Middle frontal gyrus (tissue), 1 donor: ENCODE measurements around the gene THYN1.
"Not testable (repeated sequence)": the region's sequence is repeated elsewhere in the genome, so short reads cannot be mapped to it uniquely, and the experiment has no call there.

ENCODE experiments used
- DNase-seq: peaks from one replicate; pipeline ENCODE4 v3.0.0-alpha.2; 2015; ENCODE audit warnings: low spot score; ENCODE audit errors: extremely low spot score

Gene THYN1

DNA sequence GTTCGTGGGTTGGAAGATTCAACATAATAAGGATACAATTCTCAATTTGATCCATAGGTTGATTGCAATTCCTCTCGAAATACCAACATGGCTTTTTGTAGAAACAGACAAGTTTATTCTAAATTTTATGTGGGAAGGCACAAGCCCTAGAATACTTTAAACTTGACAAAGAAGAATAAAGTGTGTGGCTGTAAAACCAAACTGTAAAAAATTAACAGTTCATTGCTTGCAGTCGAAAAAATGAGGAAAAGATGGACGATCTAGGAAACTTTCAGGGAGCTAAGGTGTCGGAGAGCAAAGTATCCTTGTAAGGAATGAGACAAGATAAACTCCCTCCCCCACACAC lies 22.0 kb upstream of the THYN1 start:
- DNase-seq, result no peak

DNA sequence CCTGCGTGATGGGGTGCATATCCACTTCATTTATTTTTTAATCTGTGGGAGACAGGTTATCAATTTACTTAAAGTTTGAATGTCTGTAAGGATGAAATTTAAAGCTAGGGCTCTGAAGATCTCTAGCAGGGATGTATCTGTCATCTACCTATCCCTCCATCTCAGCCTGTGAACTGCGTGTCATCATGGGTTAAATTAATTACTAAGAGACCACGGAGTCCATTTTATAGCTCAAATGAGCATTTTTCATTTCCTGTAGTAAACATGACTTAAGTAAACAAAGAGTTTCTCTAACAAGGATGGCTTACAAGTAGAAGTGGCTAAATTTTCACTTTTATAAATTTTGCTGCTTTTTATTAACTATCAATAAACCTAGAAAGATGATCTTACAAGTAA lies 20.2 kb upstream of the THYN1 start:
- no peak for DNase-seq

DNA sequence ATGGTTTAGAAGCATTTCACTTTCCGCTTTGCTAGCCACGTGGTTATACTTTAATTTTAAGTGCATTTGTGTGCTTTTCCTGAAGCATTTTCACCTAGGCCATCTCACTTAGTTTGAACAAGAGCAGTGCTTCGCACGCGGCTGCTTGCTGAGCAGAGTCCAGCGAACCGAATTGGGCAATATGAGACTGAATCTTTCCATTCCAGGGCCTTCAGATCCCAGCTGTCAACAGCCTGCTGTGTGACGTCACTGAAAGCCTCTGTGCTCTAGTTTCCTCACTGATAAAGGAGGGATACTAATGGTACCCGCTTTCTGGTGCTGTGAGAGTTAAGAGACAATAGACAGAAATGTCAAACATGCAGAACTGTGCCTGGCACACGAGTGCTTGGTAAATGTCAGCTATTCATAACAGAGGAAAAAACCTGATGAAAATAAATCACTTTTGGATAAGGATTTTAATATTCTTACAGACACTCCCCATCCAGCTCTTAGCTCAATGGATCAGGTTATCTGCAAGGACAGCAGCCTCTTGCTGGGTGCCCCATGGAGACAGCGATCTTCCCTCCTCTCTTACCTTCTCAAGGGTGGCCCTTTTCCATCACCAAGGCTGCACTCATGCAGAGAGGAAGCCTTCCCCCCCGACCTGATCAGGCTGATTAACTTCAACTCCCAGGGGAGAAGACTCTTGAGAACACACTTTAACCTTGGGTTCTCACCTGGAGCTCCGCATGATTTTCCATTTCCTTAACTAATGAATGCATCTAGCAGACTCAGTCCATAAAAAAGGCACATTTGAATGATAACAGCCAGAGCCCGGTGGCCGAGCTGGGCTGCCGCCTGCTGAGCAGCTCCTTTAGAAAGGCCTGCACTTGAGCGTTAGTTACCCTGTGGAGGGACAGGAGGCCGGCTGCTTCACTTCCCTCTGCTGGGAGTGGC lies 19.5 kb upstream of the THYN1 start:
- DNase-seq, result no peak

- no peak for DNase-seq
Measured at GRCh38 chr11:134271978-134272377, 18.8 kb upstream of the THYN1 start.

GRCh38 chr11:134270250-134270714 lies 17.1 kb upstream of the THYN1 start:
- DNase-seq, result no peak

GRCh38 chr11:134267966-134268365 lies 14.8 kb upstream of the THYN1 start:
- no peak for DNase-seq

DNA sequence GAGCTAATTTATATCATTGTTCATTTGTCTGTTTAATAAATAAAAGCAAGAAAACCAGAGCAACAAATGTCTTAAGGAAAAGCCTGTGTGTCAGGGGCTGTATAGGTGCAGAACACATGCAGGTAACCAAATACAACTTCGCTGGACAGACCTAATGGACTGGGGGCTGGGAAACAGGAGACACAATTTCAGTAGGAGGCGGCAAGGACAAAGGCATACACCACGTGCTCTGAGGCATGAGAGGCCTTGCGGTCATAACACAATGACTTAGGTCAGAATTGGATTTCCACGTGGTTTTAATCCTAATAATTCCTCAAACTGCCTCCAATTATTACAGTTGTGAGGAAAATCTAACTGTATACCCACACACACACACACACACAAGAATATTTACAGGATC lies 14.3 kb upstream of the THYN1 start:
- no peak for DNase-seq

DNA sequence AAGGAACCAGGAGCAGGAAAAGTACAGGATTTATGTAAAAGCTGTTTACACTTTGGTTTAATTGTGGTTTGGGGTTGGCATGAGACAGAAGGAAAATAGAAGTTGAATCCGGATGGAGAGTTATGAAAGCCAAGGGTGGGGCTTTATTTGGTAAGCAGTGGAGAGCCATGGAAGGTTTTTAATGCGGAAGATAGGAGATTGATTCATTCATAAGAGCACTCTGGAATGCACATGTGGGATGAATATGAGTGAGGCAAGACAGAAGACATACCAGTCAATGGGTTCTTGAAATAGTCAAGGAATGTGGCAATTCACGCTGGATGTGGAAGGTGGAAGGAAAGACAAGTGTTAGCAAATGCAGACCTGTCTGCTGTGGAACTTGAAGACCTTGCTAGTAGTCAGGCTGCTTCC lies 13.7 kb upstream of the THYN1 start:
- no peak for DNase-seq

DNA sequence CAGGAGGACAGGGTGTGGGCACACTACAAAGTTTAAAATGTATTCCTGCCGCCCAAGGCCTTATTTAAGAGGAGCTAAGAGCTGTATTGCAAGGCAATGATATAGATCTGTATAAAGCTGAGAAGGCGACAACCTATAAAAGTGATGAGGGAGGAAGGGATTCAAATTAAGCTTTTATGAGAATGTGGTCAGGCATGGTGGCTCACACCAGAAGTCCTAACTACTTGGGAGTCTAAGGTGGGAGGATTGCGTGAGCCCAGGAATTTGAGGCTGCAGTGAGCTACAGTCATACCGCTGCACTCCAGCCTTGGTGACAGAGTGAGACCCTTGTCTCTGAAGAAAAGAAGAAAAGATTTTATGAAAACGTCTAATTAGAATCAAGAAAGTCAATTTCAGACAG lies 13.3 kb upstream of the THYN1 start:
- DNase-seq, result no peak

DNA sequence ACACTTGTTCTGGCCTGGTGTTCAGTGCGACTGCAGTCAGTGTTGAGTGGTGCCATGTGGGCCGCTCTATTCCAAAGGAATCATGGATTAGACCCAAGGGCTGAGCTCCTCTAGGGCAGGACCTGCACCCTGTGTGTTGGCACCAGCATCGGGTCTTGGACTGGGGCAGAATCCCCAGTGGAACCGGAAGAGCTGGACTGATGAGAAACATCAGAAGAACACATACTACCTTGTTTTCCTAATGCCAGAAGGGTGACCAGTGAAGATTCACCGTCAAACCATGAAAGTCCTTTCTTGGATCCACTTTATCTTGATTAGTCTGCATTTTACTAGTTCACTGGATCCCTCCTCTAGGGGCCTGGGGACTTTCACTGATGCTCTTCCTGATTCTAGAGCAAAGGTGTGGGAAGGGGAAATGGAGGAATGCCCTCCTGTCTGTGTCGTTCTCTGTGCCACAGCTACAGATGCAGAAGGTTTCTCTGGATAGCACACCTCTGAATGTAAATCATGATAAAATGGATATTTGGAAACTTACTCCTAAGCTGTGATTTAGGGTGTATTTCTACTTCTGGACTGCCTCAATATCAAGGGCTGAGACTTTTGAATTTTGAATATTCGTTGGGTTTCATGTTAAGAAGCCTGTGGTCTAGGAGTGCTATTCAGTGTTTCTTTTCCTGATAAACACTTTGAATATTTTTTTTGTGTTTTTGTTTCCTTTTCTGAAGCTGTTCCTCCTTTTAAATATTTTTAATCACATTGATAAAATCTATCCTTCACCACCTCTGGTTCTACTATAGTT lies 12.0 kb upstream of the THYN1 start:
- DNase-seq, result no peak

DNA sequence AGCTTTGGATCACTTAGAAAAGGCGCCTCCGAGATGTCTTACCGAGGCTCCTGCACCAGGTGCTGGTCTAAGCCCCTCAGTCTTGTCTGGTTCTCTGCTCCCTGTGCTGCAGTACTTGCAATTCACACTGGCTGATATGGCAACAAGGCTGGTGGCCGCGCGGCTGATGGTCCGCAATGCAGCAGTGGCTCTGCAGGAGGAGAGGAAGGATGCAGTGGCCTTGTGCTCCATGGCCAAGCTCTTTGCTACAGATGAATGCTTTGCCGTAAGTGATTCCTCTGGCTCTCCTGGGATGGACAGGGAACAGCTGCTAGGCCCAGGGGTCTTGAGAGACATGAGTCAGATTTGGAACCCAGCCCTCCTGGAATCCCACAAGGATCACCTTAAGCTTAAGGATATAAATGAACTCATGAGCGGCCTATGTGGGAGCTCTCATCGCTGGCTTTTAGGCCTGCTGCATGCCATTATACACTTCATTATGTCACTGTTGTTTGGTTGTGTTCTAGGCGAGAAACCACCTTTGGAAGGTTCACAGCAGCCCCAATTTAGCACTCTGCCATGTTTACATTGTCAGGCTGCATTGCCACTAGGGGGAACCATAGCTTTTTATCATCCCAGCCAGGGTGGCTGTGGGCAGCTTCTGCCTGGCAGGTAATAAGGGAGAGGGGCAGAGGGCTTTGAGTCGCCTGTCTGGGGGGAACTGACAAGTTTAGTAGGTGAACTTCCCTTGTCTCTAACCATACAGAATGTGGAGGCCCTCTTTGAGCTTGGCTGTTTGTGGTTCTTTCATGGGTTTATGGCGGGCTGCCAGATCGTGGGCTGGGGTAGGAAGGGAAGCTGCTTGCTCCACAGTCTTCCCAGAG lies 8.7 kb upstream of the THYN1 start:
- no peak for DNase-seq

- no peak for DNase-seq
Measured at GRCh38 chr11:134260983-134261382, 7.8 kb upstream of the THYN1 start.

GRCh38 chr11:134260503-134260902 lies 7.4 kb upstream of the THYN1 start:
- no peak for DNase-seq

DNA sequence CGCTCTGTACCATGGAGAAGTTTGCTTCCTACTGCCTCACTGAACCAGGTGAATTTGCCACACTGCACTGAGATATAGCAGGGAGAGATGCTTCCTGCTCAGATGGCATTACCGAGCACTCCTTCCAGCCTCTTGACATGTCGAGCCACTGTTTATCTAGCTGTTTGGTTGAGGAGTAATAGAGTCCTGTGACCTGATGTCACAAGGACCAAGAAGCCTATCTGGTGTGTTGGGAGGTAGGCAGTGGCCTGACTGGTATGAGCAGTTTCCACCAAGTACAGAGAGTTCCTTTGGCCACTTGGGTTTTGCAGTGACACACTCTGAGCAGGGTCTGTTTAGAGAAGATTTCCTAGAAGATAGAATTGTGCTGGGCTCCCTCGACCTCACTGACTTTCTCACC lies 5.4 kb upstream of the THYN1 start:
- no peak for DNase-seq

- no peak for DNase-seq
Measured at GRCh38 chr11:134257101-134257500, 3.9 kb upstream of the THYN1 start.

DNA sequence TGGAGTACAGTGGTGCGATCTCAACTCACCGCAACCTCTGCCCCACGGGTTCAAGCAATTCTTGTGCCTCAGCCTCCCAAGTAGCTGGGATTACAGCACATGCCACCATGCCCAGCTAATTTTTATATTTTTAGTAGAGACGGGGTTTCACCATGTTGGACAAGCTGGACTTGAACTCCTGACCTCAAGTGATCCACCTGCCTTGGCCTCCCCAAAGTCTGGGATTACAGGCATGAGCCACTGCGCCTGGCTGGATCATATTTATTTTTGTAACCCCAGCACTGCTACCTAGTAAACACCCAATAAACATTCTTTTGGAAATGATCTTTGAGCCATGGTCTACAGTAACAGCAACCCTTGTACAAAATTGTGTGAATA lies 2.0 kb upstream of the THYN1 start:
- DNase-seq, result not testable (repeated sequence)

GRCh38 chr11:134254433-134255183 lies 1.5 kb upstream of the THYN1 start:
- no peak for DNase-seq

- no peak for DNase-seq
Measured at GRCh38 chr11:134252346-134253187, 585 bp downstream of the THYN1 start.

- no peak for DNase-seq
Measured at GRCh38 chr11:134250675-134251074, 2.5 kb downstream of the THYN1 start.

DNA sequence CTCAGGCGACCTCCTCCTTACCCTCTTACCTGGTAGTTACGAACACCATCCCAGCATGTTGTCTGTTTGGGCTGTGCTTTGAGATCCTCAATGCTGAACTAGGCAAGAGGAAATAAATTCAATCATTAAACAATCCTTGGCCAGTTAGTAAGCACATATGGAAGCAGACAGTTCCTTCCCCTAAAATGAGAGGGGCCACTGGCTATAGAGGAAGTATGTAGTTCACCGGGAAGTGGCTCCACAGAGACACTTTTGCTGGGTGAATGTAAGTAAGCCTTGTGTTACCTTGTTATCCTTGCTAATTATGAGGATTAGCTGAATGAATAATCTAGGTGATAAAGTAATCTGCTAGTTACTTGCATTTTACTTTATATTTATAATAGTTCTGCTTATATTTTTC lies 2.9 kb downstream of the THYN1 start:
- DNase-seq, result no peak
